Neural cell (in vitro differentiated cells): Measurements from ENCODE around the gene USP30.

Experiments
- CTCF ChIP-seq: fragments of 450-650 bp; IDR thresholded peaks from 2 replicates; pipeline ENCODE4 v1.5.1; 2014; ENCODE audit warnings: antibody characterized with exemption, mild to moderate bottlenecking, moderate library complexity; ENCODE audit not compliant: poor library complexity, severe bottlenecking
- EP300 ChIP-seq: fragments of 450-650 bp; conservative IDR thresholded peaks from 2 replicates; pipeline ENCODE4 v1.6.1; 2014; ENCODE audit warnings: antibody characterized with exemption, mild to moderate bottlenecking, moderate library complexity; ENCODE audit not compliant: poor library complexity, severe bottlenecking
- EZH2 ChIP-seq: fragments of 200-600, 300-800 bp; shearing (Covaris generic), sonication (generic); IDR thresholded peaks from 2 replicates; pipeline ENCODE4 v1.6.1; 2014; ENCODE audit warnings: antibody characterized with exemption, low read length, borderline replicate concordance, mild to moderate bottlenecking; ENCODE audit not compliant: insufficient read depth, poor library complexity, severe bottlenecking
- MXI1 ChIP-seq: fragments of 450-650 bp; conservative IDR thresholded peaks from 2 replicates; pipeline ENCODE4 v1.6.1; 2014; ENCODE audit warnings: antibody characterized with exemption, mild to moderate bottlenecking; ENCODE audit not compliant: poor library complexity, severe bottlenecking
- POLR2AphosphoS5 ChIP-seq: IDR thresholded peaks from 2 replicates; pipeline ENCODE4 v1.6.1; 2012
- RAD21 ChIP-seq: fragments of 450-650 bp; conservative IDR thresholded peaks from 2 replicates; pipeline ENCODE4 v1.6.1; 2014; ENCODE audit warnings: antibody characterized with exemption, mild to moderate bottlenecking, moderate library complexity
- REST ChIP-seq: IDR thresholded peaks from 2 replicates; pipeline ENCODE4 v1.6.1; 2012; ENCODE audit warnings: borderline replicate concordance
- SMC3 ChIP-seq: fragments of 450-650 bp; conservative IDR thresholded peaks from 2 replicates; pipeline ENCODE4 v1.6.1; 2014; ENCODE audit warnings: antibody characterized with exemption, mild to moderate bottlenecking, moderate library complexity; ENCODE audit not compliant: poor library complexity

- TF ChIP-seq CTCF (no peak), POLR2AphosphoS5 (no peak), RAD21 (no peak), SMC3 (no peak), MXI1 (no peak), REST (no peak), EZH2 (no peak), EP300 (no peak)
Observed at GRCh38 chr12:109114644-109115043, 62.3 kb downstream of the USP30 start.
